Nephron (organoid): ENCODE measurements around the gene ERP44.
"Not testable (repeated sequence)": the region's sequence is repeated elsewhere in the genome, so short reads cannot be mapped to it uniquely, and the experiment has no call there.

Experiments used
- H3K27ac Mint-ChIP-seq, 3 experiments: 2 replicates each; pipeline ENCODE4 v1.8.0; 2020; ENCODE audit warnings: mixed read lengths in 3 of 3, mild to moderate bottlenecking in 2 of 3, moderate library complexity in 1 of 3
- H3K27me3 Mint-ChIP-seq: 2 replicates; pipeline ENCODE4 v1.8.0; 2021; ENCODE audit warnings: low read depth, mild to moderate bottlenecking, moderate library complexity, mixed read lengths
- H3K36me3 Mint-ChIP-seq: 2 replicates; pipeline ENCODE4 v1.8.0; 2020; ENCODE audit warnings: low read depth, mixed read lengths
- H3K4me1 Mint-ChIP-seq: 2 replicates; pipeline ENCODE4 v1.8.0; 2020; ENCODE audit warnings: mixed read lengths
- H3K4me3 Mint-ChIP-seq, 3 experiments: 2 replicates each; pipeline ENCODE4 v1.8.0; 2020; ENCODE audit warnings: mild to moderate bottlenecking in 3 of 3, mixed read lengths in 3 of 3, moderate library complexity in 2 of 3
- H3K9me3 Mint-ChIP-seq: 2 replicates; pipeline ENCODE4 v1.8.0; 2020; ENCODE audit warnings: mixed read lengths
- CTCF ChIP-seq, 3 experiments: fragments of 200-600 bp; sonication (generic); IDR thresholded peaks; one replicate each; pipeline ENCODE4 v1.5.0; 2021; ENCODE audit warnings: antibody characterized with exemption in 3 of 3; ENCODE audit not compliant: unreplicated experiment in 3 of 3

ERP44 gene

GRCh38 chr9:99998266-99998665, 100.5 kb downstream of the ERP44 start:
- no peaks in the 10 kb centered on the region for H3K27me3 Mint-ChIP-seq
- H3K9me3 Mint-ChIP-seq: peaks cover 57% of the 10 kb centered on the region
- no peak overlapping the region for H3K4me3 Mint-ChIP-seq

GRCh38 chr9:99990508-99990907, 108.3 kb downstream of the ERP44 start:
- peaks cover 91% of the 10 kb centered on the region for H3K36me3 Mint-ChIP-seq
- H3K4me1 Mint-ChIP-seq, H3K4me3 Mint-ChIP-seq, H3K27me3 Mint-ChIP-seq, H3K27ac Mint-ChIP-seq: not testable (repeated sequence)
- peaks cover 67% of the 10 kb centered on the region for H3K9me3 Mint-ChIP-seq

More at GRCh38 chr9:99998266-99998665, 100.5 kb downstream of the ERP44 start:
- Mint-ChIP-seq H3K27ac (no peak overlapping the region), H3K36me3 (peaks cover 94% of the 10 kb centered on the region), H3K4me1 (no peaks in the 10 kb centered on the region)
- no peak for TF ChIP-seq CTCF (IDR thresholded peaks at IDR 0.05; ENCODE audit: unreplicated experiment in 3 of 3)

GRCh38 chr9:99986642-99987041, 112.2 kb downstream of the ERP44 start:
- H3K4me3 Mint-ChIP-seq: no peak overlapping the region
- H3K9me3 Mint-ChIP-seq: peaks cover 33% of the 10 kb centered on the region
- H3K4me1 Mint-ChIP-seq: no peaks in the 10 kb centered on the region
- H3K36me3 Mint-ChIP-seq: peaks cover 73% of the 10 kb centered on the region
- no peak overlapping the region for H3K27ac Mint-ChIP-seq
- no peaks in the 10 kb centered on the region for H3K27me3 Mint-ChIP-seq
- no peak for TF ChIP-seq CTCF (IDR thresholded peaks at IDR 0.05; ENCODE audit: unreplicated experiment in 3 of 3)

GRCh38 chr9:99980598-99980997, 118.2 kb downstream of the ERP44 start:
- H3K36me3 Mint-ChIP-seq: peaks cover 24% of the 10 kb centered on the region
- H3K27ac Mint-ChIP-seq: no peak overlapping the region

GRCh38 chr9:99978221-99978620, 120.6 kb downstream of the ERP44 start:
- no peaks in the 10 kb centered on the region for H3K9me3 Mint-ChIP-seq
- H3K27me3 Mint-ChIP-seq: no peaks in the 10 kb centered on the region
- H3K36me3 Mint-ChIP-seq: peaks cover 19% of the 10 kb centered on the region
- H3K4me1 Mint-ChIP-seq: no peaks in the 10 kb centered on the region
- no peak for TF ChIP-seq CTCF (IDR thresholded peaks at IDR 0.05; ENCODE audit: unreplicated experiment in 3 of 3)
- H3K27ac Mint-ChIP-seq: no peak overlapping the region
- no peak overlapping the region for H3K4me3 Mint-ChIP-seq

More at GRCh38 chr9:99980598-99980997, 118.2 kb downstream of the ERP44 start:
- Mint-ChIP-seq H3K4me1 (no peaks in the 10 kb centered on the region), H3K27me3 (no peaks in the 10 kb centered on the region), H3K4me3 (no peak overlapping the region), H3K9me3 (no peaks in the 10 kb centered on the region)
- TF ChIP-seq CTCF (IDR thresholded peaks at IDR 0.05; ENCODE audit: unreplicated experiment in 3 of 3): no peak

GRCh38 chr9:99977033-99977792, 121.6 kb downstream of the ERP44 start:
- H3K4me3 Mint-ChIP-seq: no peak overlapping the region
- no peaks in the 10 kb centered on the region for H3K4me1 Mint-ChIP-seq
- no peak overlapping the region for H3K27ac Mint-ChIP-seq
- H3K9me3 Mint-ChIP-seq: no peaks in the 10 kb centered on the region
- H3K27me3 Mint-ChIP-seq: no peaks in the 10 kb centered on the region
- no peak for TF ChIP-seq CTCF (IDR thresholded peaks at IDR 0.05; ENCODE audit: unreplicated experiment in 3 of 3)
- H3K36me3 Mint-ChIP-seq: peaks cover 14% of the 10 kb centered on the region
